ENCODE results near the gene FAM13C.

DNA sequence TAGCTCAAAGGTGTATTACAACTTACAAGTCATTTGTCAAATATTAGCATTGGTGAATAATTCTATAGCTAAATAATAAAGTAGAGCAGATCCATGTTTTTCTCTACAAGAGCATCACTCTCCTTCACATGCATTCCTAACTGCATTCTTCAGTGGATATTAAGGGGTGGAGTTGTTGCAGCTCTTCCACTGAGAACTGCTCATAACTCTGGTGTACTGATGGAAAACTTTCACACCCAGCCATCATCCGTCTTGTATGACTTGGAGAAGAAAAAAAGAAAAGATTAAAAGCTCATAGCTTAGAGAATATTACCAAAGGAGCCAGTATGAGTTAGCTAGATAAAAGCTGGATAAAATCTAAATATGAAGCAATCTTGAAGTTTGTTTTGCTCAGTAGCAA, 10.2 kb upstream of the FAM13C start:
- TF ChIP-seq CTCF (IDR thresholded peaks at IDR 0.05) (no peak), POLR2A (IDR thresholded peaks at IDR 0.05) (no peak), POLR2AphosphoS5 (IDR thresholded peaks at IDR 0.05) (no peak), EP300 (IDR thresholded peaks at IDR 0.05) (no peak)
